ENCODE results near the gene ETV1.

Gene ETV1

DNA sequence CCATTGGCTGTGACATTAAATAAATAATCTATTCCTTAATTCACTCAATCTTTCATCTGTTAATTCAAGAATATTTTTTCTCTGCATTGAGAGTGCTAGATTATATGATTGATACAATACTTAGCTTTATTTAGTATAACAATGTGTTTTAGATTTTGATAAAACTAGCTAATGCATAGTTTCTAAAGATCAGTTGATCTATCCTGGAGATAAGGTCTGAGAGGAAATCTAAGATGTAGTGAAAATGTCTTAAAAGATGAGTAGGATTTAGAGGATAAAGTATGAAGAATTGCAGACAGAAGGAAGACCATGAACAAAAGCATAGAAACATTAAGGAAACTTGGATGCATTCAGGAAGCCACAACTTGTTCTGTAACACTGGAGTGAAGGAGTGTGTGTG is 110.3 kb downstream of the ETV1 start:
- no peak for DNase-seq (ENCODE audit: low spot score)

DNA sequence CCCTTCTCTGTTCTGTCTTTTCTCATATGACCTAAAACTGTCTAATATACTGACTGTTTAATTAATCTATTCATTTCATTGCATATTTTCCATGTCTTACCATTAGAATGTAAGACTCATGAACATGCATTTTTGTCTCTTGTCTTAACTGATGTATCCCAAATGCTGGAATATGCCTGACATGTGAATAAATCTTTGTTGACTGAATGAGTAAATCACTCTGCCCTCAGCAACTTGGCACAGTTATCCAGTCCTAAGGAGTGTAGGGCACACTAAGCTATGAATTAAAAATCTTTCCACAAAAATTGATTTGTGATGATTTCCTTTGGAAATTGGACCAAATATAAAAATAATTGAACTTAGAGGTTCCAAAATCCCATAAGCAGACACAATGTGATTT is 111.3 kb downstream of the ETV1 start:
- DNase-seq (ENCODE audit: low spot score) = no peak

DNA sequence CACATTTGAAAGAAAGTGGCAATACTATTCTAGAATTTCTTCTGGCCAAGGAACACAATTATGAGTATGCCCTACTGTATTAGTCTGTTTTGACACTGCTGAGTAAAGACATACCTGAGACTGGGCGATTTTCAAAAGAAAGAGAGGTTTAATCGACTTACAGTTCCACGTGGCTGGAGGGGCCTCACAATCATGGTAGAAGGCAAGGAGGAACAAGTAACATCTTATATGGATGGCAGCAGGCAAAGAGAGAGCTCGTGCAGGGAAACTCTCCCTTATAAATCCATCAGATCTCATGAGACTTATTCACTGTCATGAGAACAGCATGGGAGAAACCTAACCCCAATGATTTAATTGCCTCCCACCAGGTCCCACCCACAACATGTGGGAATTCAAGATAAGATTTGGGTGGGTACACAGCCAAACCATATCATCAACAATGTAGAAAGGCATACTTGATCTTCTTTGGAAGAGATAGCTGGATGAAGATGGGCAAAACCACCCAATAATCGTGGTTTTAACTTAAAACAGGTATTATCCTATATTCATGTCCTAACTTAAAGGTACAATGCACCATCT is 113.9 kb downstream of the ETV1 start:
- no peak for DNase-seq (ENCODE audit: low spot score)

DNA sequence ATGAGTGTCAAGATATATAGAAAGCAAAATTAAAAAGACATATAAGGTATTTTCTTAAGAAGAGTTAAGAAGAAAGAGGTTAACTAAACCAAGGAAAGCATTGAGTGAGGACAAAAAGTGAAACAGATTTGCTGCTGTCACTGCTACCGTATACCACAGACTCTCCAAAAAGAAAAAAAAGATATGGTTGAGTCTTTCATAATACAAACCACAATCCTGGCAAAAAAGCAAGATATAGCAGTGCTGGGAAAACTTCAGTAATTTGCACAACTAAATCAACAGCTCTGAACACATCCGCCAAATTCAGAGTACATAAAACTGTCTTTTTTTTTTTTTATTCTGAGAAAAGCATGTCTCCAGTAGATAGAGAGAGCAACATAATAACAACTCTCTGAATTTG is 114.7 kb downstream of the ETV1 start:
- DNase-seq (ENCODE audit: low spot score) = peak; percentile 56

DNA sequence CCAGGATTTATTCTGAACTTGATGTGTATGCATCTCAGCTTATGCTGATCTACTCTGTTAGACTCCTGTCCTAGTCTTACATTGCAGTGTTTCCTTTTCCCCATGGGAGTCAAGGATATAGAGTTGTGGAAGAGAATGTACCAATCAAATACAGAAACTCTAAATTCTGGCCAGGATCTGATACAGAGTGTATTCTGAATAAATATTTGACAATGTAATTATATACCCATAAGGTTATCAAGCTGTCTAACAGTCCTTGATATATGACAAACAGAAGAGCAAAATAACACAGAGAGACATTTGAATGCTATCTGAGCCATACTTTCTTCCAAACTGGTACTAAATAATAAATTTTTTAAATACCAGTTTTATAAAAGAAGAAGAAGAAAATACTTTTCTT is 116.8 kb downstream of the ETV1 start:
- DNase-seq (ENCODE audit: low spot score) = no peak

DNA sequence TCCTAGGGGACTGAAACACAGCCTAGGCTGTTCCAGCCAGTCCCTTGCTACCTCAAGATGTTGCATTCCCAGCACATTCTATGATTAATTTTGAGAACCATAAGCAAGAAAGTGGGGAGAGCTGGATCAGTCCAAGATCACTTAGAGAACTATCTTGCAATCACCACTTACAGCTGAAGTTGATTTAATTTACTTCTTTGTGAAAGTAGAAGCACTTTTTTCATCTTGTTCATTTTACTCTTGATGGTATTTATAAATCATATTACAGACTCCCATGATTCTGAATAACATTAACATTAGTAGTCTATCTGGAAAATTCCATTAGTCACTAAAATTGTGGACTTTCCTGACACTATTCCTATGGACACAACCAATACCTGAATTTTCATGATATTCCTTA is 118.5 kb downstream of the ETV1 start:
- DNase-seq (ENCODE audit: low spot score) = no peak

DNA sequence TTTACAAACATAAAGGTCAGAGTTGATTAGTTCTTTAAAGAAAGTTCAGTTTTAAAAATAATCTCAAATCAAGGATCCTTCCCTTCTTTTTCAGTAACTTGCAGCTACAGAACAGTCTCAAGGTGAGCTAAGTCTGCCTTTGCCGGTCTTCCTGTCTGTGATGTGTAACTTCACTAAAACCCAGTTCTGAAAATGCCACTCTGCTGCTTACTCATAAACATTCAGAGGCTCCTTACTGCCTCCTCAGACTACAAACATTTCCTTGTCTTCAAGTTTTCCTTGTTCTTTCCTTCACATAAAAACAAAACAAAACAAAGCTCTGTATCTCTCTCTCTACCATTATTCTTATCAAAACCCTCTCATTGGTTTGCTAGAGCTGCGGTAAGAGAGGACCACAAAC is 128.7 kb downstream of the ETV1 start:
- DNase-seq (ENCODE audit: low spot score) = no peak

DNA sequence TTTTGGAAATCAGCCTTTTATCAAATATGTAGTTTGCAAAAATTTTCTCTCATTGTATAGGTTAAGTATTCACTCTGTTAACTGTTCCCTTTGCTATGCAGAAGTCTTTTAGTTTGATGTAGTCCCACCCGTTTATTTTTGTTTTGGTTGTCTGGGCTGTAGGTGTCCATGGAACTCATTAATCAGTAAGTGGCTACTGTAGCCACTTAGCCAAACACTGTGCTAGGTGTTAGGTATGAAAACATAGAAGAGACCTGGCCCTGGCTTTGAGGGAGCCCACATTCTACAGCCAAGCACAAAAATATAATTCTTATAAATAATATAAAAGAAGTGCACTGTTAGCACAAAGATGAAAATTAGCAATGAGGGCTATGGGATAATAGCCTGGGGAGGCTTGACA is 133.5 kb downstream of the ETV1 start:
- no peak for DNase-seq (ENCODE audit: low spot score)

DNA sequence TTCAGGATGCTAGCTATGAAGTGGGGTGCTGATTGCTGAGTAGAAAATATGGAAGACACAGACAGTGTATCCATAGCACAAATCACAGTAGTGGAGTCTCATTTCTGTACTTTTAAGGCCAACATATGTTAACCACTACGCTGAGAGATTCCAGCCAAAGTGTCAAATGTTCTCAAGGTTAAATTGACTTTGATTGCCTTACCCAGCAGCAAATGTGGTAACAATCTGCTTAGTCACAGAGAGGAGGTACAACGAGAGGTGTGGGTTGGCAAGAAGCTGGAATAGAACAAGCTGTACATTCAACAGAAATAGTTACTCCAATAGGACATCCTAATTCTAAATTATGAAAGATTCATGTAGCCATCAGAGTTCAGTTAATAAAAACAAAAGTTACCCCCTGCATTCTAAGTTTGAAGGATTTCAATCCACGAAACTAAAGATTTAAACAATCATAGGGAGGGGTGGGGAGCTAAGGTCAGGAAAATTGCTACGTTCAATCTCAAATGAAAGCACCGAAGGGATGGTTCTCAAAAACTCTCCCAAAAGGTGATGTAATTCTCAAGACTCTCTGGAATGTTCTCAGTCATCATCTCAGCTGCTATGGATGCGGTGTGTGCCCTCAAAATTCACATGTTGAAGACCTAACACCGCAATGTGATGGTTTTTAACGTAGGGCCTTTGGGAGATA is 137.0 kb downstream of the ETV1 start:
- no peak for DNase-seq (ENCODE audit: low spot score)

DNA sequence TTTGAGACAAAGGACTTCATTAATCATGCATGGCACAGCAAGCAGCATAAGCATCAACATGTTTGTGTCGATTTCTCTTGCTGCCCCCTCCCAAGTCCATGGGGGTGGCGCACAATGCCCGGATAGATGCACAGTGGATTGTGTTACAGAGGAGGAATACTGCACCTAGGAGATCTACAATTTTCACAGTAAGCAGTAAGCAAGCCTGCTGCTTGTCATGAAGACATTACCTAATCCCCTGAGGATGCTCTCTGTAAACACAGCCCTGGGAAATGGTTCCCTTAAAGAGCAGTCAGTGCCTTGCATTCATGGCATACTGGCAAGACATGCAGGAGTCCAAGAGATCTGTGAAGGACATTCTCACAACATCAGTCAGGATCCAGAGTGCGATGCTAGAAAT is 137.7 kb downstream of the ETV1 start:
- DNase-seq (ENCODE audit: low spot score) = no peak

DNA sequence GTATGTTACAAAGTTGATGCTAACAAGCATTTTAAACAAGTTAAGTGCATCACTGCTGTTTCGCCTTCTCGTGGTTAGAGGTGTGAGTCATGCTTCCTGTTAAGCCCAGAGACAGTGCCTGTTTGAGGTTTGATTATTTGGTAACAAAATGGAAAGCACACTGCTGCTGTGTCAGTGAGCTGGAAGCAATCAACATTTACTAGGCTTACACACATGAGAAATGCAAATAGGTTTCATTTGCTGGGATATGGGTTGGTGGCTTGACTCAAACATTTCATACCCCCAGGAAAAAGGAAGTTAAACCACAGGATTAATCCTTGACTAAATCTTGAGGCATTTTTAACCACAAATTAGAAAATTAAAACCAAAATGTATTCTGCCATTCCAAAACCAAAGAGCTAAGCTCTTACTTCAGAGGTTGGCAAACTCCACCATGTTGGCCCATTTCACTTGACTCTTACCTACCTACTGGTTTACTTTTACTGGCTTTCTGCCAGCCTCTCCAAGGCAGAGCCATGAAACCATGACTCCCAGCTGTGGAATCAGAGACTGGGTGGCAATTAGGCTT is 139.2 kb downstream of the ETV1 start:
- peak; percentile 84 for DNase-seq (ENCODE audit: low spot score)

DNA sequence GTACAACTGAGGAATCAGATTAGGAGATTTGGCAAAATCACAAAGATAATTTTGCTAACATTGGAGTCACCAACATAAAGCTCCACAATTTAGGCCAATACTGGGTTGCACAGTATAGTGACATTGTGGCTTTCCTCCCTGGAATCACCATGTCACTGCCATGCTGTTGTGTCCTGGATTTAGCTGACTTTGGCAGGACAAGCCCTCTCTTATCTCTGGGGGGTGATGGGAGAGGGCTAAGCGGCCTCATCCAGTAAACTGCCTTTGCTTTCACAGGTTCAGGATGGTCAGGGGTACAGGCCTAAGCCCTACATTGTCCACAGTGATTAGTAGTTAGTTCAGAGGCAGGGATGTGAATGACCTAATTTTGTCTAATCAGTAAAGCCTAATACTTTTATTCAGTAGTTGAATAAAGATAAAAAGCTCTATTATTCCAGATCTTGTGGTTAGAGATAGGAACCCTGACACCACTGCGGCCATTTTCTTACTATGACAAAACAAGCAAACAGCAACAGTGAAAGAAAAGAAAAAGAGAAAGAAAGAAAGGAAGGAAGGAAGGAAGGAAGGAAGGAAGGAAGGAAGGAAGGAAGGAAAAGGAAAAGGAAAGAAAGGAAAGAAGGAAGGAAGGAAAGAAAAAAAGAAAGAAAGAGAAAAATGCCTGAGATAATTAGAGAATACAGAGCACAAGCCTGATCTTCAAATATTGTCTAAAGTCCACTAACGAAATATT is 140.1 kb downstream of the ETV1 start:
- DNase-seq (ENCODE audit: low spot score) = no peak

DNA sequence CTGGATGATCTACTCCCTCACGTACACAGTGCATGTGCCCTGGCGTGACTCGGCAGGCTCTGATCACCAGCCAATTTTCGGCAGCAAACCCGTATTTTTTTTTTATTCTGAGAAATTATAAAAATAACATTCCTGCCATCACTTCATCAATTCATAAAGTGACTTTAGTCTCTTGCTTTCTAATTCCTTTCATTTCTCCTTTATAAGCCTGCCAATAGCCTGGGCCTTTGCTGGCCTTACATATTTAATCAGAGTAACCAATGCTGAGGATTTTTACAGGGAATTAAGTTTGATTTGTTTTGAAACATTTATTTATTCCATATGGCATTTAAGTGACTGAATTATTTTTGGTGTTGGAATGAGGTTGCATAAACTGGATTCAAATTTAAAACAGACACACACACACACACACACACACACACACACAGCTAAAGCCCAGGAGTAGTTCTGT is 140.8 kb downstream of the ETV1 start:
- DNase-seq (ENCODE audit: low spot score) = peak; percentile 24

DNA sequence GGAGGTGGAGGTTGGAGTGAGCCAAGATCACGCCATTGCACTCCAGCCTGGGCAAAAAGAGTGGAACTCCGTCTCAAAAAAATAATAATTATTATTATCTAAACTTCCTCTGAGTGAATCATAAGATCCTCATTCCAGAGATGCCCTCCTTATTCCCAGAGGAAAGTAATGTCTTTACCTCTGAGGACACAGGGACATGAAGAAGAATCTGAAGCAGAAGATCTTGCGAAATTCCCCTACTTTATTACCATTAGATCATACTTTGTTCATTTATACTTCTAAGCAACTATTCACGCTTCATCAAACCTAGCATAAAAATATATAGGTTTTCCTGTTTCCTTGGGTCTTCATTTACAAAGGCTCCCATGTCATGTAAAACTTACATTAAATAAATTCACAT is 143.1 kb downstream of the ETV1 start:
- DNase-seq (ENCODE audit: low spot score) = no peak

DNA sequence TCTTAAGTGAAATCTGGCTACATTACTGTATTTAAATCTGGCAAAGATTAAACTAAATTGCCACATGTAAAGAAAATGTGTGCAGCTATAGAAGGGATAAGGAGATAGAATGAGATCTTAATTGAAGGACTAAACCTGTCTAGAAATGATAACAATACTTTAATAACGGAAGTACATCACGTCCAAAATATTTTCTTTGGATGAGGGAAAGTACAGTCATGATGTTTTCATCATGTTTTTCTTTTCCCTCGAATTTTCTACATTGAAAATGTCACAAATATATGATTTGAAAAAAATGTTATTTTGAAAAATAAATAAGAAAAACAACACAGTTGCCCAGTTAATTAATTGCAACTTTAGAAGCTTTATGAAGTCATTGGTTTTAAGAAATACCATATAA is 143.9 kb downstream of the ETV1 start:
- no peak for DNase-seq (ENCODE audit: low spot score)

DNA sequence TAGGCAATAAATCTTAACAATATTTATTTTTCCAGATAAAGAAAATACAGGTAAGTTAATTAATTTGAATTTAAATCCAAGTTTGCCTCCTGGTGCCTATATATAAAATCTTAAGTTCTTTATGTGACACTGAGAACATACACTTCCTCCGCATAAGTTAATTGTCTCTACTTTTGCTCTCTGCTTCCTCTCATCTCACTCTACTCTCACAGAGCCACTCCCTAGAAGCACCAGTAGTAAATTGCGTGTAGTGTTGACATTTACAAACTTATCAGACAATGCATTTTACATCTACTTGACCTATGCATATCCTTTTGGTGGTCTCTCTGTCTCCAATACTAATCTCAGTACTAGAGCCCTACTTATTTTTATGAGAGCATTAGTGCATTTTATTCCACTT is 144.5 kb downstream of the ETV1 start:
- no peak for DNase-seq (ENCODE audit: low spot score)

DNA sequence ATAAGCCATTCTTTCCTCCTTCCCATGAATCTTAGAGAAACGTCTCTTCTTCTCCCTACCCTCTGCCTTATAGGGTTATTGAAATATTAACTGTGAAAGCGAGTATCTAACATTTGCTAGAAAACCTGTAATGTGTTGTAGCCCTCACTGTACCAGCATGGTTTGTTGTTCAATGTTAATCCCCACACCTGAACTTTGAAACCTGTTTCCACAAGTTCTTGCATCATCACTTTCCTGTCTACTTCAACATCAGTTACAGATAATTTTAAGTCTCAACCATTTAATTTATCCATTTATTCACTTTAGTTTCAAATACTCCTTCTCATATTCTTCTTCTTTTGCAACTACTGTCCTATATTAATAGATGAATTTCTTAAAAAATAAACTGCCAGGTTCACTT is 148.2 kb downstream of the ETV1 start:
- DNase-seq (ENCODE audit: low spot score) = no peak

Measured in GM03348 (cell line).